ENCODE data around the gene PDZRN3.

DNA sequence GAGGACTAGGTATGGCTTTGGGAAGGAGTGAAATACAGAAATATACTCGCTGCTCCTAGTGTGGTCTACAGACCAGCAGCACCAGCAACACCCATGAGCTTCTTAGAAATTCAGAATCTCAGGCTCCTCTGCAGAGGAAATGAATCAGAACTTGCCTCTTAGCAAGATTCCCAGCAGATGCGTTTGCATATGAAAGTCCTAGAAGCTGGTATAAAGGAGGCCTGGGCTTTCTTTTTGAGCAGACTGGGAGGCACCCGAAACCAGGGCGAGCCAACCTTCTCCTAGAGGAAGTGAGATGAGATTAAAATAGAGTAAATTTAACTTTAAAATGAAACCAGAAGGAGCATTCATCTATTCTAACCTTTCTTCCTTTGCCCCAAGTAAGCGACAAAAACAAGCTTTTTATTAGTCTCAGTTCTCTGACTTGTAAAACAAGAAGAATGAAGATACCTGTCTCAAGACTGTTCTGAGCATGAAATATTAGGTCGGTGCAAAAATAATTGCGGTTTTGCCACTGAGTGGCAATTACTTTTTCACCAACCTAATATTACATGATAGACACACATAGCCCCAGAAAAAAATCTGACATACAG lies 140.0 kb downstream of the PDZRN3 start:
- TF ChIP-seq POLR2A (IDR thresholded peaks at IDR 0.05) (no peak), CTCF (IDR thresholded peaks at IDR 0.05) (no peak)

Measured in Peyer's patch (tissue), 4 donors.